Left renal cortex interstitium (tissue), 4 donors: ENCODE measurements around the gene WSB2. TPM values are rescaled to one million over a fixed set of nuclear protein-coding genes. Genes with fewer than 3 reads are reported as not detected.
A peak's percentile ranks its signal among the peaks of the same experiment; 100 is the strongest.

Experiments
- DNase-seq, 4 donors: peaks; one replicate each; pipeline ENCODE4 v3.0.0-alpha.2; 2013; ENCODE audit warnings: low read depth in 4 of 4, low spot score in 2 of 4, missing footprints in 1 of 4
- polyA plus RNA-seq, 4 donors: library from polyadenylated mRNA; unstranded; fragments of 120-200 nt; gene quantifications; one replicate each; pipeline ENCODE4 v1.2.1, GENCODE V29; 2013; ENCODE audit not compliant: insufficient read length in 4 of 4

The WSB2 gene
- polyA plus RNA-seq, 4 donors: 50.3 to 52.2 (median 51.6) TPM

DNA sequence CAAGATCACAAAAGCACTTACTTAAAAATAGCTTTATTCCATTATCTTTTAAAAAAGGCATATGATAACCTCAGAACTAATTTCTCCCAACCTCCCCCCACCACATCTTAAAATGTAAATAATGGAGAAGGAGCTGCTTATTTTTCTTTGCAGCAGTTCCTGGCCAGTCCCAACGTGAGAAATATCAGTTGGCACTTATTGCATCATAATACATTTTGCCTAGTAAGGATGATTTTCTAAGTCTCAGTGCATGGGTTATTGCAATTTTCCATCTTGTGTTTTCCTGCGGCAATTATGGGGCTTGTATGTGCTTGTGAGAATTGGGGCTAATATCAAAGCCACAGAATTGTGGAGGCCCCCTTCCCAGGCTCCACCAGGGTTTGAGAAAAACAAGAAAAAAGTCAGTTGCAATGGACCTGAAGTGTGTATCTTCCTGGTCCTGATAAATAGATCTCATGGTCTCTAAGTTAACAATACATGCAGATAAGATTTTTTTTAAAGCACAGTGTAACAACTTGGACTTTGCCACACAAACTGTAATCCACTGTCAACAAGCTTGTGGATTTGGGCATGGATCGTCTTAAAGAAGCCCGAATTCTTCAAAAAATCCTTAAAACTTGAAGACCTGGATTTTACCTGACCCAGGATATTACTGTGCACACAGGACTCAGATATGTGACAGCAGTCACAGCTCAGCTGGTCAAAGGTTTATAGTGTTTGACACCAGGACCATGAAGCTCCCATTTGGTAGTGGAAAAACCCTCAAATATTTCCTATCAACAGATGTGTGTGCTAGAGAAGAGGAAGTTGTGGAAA, 2.8 kb upstream of the WSB2 start:
- no peak for DNase-seq

DNA sequence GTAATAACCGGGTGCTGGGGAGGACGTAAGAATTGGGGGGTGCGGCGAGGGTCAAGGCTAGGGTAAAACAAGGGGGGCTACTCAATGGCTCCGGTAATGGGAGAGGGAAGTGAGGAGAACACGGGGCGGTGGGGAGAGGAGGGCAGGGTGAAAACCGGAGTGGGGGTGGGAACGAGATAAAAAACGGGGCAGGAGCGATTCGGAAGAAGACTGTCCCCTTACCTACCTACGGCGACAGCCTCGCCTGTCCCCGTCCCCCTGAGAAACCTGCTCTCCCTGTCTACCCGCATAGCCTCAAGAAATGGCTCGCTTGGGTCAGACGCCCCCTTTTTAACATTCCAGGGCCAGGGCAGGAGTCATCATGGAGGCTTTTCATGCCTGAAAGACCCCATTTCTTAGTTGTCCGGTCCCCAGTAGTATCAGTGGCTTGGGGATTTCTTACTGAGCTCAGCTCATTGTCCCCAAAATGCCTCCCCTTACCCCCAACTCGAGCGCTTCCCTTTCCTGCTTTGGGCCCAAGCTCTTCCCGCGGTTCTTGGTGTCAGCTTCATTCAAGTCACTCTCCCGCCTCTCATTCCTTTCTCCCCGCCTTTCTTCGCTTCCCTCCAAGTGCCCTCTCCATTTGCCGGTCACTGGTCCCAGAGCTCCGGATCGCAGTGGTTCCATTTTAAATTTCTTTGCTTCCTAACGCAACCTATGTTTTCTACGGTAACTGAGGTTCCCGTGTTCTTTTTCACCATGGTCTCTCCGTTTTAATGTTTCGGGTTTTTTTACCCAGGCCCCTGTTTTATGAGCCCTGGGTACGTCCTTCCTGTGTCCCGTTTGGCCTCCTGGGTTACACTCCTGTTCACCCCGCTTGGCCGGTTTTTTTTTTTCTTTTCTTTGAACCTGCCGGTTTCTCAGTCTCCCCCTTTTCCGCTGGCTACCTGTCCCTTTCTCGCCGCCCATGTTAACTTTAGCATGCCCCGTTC, 1.2 kb upstream of the WSB2 start:
- peak in 2 of 4 donors; percentile 39 to 57 for DNase-seq

DNA sequence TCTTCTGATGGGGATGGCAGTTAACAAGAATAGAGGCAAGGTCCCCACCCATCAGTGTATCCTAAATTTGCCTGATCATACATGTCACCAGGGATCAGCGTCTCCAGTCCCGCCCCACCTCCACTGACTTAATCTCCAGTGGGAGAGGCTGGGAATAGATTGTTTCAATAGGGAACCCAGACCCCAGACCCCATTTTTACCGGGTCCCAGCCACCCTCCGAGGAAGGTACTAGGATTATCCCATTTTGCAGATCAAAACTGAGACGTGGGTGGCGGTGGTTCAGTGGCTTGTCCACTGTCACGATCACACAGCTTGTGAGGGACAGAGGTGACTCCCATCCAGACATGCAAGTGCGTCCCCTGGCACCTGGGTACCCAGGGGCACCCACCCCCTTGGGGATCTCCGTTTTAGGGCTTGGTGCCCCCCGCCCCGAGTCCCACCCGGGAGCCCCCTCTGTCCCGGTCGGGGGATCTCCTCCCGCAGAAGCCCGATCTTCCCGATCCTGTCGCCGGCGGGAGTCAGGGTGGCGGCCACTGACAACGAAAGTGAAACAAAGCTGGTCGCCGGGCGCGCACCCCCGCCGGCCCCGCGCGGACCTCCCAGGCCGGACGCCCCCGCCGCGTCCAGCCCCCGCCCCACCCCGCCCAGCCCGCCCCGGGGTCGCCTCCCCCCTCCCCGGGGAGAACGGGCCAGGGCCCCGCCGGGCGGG, 523 bp downstream of the WSB2 start:
- peak in 1 of 4 donors; percentile 10 for DNase-seq

DNA sequence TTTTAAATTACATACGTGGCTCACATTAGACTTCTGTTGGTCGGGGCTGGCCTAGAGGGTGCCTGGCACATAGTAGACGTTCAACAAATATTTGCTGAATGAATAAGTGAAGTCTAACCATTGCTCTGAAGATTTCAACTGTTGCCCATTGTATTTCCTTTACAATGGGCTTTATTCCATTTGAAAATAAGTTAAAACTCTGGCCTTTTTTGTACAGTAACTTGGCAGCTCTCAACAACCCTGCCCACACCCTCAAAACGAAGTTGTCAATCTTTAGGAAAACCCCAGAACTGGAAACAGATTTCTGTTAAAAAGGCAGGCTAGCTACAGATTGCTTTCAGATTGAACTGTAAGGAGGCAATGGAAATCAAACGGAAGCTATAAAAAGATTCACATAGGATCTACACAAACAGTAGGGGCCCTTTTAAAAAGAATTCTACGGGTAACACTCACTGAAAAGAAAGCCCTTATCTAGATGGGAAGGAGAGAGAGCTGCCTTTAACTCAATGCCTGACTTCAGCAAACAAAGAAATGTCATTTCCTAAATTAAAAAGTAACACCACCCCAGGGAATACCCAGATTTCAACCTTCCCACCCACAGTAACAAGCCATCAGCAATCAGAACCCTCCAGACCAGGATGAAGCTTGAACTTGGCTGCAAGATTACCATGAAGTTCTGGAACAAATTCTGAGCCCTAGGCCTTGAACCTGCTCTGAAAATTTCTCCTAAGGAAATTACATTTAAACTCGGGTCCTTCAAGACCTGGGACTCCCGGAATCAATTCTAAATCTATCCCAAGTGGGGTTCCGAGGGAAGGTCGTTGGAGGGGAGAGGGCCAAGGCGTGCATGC, 1.4 kb downstream of the WSB2 start:
- DNase-seq: peak in 1 of 4 donors; percentile 23

DNA sequence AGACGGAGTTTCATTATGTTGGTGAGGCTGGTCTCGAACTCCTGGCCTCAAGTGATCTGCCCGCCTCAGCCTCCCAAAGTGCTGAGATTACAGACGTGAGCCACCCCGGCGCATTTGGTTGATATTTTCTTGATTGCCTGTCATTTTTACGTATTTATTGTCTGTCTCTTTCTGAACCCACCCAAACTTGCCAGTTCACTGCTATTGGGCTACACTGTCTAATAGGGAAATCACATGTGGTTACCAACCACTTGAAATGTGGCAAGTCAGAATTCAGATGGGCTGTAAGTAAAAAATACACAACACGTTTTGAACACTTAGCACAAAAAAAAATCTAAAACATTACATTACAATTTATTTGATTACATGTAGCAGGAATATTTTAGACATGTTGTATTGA, 2.1 kb downstream of the WSB2 start:
- no peak for DNase-seq

DNA sequence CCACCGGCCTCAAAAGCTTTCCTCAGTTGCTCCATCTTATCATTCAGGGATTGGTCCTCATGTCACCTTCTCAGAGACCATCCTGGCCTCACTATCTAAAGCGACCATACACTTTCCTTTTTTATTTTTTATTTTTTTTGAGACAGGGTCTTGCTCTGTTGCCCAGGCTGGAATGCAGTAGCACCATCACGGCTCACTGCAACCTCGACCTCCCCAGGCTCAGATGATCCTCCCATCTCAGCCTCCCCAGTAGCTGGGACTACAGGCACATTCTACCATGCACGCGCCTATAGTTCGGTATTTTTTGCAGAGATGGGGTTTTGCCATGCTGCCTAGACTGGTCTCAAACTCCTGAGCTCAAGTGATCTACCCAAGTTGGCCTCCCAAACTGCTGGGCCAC, 2.8 kb downstream of the WSB2 start:
- DNase-seq: no peak

DNA sequence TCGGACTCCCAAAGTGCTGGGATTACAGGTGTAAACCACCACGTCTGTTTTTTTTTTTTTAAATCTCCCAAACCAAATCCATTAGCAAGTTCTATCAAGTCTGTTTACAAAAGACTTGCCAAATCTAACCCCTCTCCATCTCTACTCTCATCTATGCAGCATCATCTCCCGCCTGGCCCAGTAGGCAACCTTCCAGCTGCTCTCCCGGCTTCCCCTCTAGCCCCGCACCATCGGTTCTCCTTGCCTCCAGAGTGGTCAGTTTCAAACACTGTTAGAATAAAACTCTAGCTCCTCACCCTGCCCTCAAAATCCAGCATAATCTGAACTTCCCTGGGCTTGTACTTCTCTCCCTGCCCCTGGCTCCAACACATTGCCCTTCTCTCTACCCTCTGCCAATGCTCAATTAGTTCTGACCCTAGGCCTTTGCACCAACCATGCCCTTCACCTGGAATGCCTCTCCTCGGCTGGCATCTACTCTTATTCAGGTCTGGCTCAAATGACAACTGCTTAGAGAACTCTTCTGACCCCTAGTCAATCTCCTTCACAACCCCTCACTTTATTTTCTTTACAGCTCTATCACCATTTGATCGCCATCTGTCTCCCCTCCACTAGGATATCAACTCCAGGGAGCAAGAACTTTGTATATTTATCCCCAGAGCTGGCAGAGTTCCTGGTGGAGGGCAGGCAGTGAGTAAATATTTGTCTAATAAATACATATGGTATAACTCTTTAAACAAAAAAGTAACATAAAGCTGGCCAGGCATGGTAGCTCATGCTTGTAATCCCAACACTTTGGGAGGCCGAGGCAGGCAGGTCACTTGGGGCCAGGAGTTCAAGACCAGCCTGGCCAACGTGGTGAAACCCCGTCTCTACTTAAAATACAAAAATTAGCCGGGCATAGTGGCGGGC, 4.9 kb downstream of the WSB2 start:
- DNase-seq: no peak

DNA sequence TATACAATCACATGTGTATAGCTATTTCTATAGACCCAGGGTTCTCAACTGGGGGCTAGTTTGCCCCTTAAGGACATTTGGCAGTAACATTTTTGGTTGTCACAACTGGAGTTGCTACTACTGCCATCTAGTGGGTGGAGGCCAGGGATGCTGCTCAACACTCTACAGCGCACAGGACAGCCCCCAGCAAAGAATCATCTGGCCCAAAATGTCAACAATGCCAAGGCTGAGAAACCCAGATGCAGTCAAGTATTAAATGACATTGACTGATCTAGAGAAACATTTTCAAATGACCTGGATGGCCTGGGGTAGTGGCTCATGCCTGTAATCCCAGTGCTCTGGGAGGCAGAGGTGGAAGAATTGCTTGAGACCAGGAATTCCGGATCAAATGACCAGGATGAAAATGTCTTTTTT, 5.8 kb downstream of the WSB2 start:
- peak in 1 of 4 donors; percentile 27 for DNase-seq

DNA sequence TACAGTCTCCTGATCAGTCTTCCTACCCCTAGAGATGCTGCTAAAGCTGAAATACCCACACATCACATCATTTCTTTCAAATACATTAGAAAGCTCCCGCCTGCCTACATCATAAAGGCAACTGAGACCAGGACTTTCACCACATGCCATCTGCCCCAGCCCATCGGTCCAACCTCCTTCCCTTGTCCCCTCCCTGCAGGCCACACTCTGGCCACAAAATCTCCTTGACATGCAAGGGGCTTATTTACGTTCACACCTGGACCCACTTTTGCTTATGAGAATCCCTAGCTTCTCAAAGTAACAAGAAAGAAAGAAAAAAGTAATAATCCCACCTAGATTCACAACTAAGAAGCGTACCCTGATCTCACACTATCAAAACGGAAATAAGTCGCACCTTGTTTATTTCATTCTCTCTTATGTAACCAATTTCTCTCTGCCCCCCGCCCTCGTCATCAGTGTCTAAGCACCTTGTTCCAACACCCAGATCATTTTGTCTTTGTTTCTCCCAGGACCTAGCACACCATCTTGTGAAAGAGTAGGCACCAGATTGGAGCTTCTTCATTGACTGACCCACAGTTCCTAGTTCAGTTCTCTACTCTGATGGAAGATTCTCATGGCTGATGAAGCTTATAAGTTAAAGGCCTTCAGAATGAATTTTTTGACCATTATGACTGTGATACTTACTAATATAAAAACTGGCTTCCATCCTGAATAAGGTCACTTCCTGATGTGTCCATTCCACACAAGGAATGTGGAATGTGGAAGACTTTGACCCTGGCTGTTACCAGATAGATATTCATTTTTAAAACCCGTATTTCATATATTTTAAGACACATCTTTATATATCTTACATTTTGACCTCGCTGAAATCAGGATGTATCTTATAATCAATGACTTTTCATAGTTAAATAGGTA, 7.7 kb downstream of the WSB2 start:
- DNase-seq: no peak

DNA sequence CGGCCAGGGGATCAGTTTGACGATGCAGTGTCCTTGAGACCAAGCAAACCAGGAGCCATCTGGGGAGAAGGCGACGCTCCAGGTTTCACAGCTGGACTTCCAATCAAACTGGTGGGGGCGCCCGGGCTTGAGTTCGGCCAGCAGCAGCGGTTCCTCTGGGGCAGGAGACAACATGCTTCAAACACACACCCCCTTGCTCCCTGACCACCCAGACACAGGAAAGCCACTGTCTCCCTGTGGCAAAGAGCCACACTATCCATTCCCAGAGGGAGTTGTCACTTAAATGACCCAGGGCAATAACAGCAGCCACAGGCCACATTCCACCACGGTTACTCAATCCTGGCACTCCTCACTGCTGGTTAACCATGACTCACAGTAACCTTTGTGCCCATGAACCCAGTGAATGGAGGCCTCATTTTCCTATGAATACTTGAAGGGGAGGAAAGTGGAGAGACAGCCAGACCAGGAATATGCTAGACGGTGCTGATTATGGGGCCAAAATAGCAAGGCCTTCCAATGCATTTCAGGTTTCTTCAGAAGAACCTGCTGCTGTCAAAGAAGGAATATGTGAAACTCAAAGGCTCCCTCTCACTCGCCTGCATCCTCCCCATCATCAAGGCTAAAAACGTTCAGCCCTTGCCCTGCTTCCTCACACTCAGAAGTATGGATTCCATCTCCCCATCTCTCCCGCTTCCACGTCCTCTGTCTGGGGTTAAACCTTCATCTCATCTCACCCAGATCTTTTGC, 8.5 kb downstream of the WSB2 start:
- peak in 1 of 4 donors; percentile 17 for DNase-seq

DNA sequence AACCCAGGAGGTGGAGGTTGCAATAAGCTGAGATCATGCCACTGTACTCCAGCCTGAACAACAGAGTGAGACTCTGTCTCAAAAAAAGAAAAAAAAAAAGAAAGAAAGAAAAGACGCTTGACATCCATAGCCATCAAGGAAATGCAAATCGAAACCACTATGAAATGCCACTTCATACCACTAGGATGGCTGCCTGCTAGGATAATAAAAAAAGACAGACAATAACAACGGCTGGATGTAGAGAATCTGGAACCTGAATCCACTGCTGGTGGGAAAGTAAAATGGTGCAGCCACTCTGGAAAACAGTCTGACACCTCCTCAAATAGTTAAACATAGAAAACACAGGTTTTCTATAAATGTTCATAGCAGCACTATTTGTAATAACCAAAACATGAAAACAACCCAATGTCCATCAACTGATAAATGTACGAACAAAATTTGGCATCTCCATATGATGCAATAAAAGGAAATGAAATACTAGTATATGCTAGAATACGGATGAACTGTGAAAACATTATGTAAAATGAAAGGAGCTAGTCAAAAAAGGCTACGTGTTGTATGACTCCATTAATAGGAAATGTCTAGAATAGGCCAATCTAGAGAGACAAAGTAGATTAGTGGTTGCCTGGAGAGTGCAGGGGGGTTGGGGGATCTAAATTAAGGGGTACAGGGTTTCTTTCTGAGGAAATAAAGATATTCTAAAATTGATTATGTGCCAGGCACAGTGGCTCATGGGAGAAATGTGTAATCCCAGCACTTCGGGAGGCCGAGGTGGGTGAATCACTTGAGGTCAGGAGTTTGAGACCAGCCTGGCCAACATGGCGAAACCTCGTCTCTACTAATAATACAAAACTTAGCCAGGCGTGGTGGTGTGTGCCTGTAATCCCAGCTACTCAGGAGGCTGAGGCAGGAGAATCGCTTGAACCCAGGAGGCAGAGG, 9.7 kb downstream of the WSB2 start:
- DNase-seq: no peak

DNA sequence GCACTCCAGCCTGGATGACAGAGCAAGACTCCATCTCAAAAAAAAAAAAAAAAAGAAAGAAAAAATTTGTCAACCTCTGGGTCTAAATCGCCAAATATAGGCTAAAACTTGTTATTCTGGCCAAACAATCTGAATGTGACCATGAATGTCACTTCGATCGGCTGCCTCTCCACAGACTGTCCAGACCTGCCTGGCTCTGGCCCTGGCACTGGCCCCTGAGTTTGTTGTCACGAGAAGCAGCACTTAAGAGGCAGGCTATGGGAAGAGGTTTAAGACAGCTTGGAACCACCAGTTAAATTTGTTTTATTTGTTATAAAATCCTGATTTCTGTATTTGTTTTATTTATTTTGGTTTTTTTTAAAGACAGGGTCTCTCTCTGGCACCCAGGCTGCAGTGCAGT, 14.5 kb downstream of the WSB2 start:
- no peak for DNase-seq

DNA sequence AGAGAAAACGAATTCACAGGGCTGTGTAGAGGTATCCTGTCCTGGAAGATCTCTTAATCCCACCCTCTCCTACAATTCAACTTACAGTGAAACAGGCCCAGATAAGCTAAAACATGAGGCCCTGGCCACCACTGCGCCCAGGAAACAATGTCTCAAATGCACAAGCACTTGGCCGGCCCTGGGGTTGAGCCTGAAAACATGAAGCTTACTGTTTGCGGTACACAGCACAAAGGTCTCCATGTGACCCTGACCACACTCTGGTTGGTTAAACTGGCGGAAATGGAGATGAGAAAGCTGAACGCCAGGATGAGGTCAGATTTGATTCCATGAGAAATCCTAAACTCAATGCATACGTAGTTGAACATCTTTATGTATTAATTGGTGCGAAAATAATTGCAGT, 16.4 kb downstream of the WSB2 start:
- DNase-seq: no peak

DNA sequence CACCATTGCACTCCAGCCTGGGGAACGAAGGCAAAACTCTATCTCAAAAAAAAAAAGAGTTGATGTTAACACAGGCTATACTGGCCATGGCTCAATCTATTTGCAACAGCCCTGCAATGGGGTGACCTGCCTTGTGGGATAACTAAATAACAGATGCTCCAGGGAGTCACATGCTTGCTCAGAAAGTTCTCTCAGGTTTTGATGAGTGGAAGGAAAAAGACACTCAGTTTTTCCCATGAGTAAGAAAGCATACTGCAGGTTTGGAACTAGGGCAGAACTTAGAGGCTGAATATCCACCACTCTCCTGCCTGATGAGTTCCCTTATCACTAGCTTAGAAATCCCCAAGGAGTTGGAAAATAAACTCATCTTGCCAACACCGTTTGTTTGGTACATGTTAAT, 16.9 kb downstream of the WSB2 start:
- DNase-seq: no peak

DNA sequence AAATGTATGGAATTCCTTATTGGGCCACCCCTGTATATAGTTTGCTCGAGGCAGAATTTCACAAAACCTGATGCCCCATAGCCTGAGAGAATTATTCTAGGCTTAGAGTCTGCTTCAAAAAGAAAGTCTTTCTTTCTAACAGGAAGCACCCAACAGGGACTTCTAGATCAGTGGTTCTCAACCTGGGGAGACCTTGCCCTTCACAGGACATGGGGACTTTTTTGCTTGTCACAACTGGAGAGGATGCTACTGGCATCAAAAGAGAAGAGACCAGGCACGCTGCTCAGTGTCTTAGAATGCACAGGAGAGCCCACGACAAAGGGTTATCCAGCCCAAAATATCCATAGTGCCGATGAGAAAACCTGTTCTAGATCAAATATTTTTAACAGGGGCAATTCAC, 18.9 kb downstream of the WSB2 start:
- no peak for DNase-seq

DNA sequence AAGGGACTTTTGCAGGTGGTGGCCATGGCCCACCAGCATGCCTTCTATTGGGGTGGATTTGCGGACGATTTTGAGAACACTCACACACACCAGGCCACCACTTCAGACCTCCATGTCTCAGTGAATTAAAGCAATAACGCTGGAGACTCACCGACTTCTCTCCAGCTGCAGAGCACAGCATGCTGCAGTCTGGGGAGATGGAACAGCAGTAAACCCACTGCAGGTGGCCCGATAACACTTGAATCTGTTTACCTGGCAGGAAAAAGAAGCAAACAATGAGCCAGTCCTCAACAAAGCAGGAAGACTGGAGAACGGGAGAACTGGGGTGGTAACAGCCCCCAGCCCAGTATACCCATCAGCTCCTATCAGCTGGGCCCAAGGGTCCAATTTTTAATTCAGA, 22.8 kb downstream of the WSB2 start:
- no peak for DNase-seq
